Aorta (tissue), 5 donors: Measurements from ENCODE around the gene DUSP7. TPM values are rescaled to one million over a fixed set of nuclear protein-coding genes. Genes with fewer than 3 reads are reported as not detected.
A peak's percentile ranks its signal among the peaks of the same experiment; 100 is the strongest.

ENCODE experiments used
- ATAC-seq: fragments of 200-7000 bp; cut with Tn5 transposase; one replicate; pipeline ENCODE4 v1.9.1; 2022; ENCODE audit warnings: moderate library complexity; ENCODE audit not compliant: low FRiP score
- DNase-seq, 2 donors: peaks; one replicate each; pipeline ENCODE4 v3.0.0-alpha.2; 2020
- H3K27ac ChIP-seq, 2 donors: one replicate each; pipeline ENCODE4 v1.5.1; 2013; ENCODE audit warnings: low read length in 2 of 2, mild to moderate bottlenecking in 2 of 2, moderate library complexity in 2 of 2, control low read depth in 1 of 2, inconsistent platforms in 1 of 2, low read depth in 1 of 2
- H3K27me3 ChIP-seq, 2 donors: one replicate each; pipeline ENCODE4 v1.6.1; 2013; ENCODE audit warnings: control low read depth in 1 of 2, low read length in 1 of 2, mild to moderate bottlenecking in 1 of 2, moderate library complexity in 1 of 2; ENCODE audit not compliant: insufficient read depth in 2 of 2, control insufficient read depth in 1 of 2
- H3K36me3 ChIP-seq, 2 donors: one replicate each; pipeline ENCODE4 v1.6.1; 2013; ENCODE audit warnings: control low read depth in 1 of 2, low read length in 1 of 2, mild to moderate bottlenecking in 1 of 2; ENCODE audit not compliant: insufficient read depth in 2 of 2, control insufficient read depth in 1 of 2
- H3K4me1 ChIP-seq, 2 donors: one replicate each; pipeline ENCODE4 v1.6.1; 2013; ENCODE audit warnings: low read length in 2 of 2, control low read depth in 1 of 2, mild to moderate bottlenecking in 1 of 2, moderate library complexity in 1 of 2; ENCODE audit not compliant: insufficient read depth in 2 of 2, control insufficient read depth in 1 of 2
- H3K4me3 ChIP-seq, 2 donors: one replicate each; pipeline ENCODE4 v1.5.1; 2013; ENCODE audit warnings: low read length in 2 of 2, control low read depth in 1 of 2, mild to moderate bottlenecking in 1 of 2
- H3K9me3 ChIP-seq: one replicate; pipeline ENCODE4 v1.6.1; 2013; ENCODE audit warnings: mild to moderate bottlenecking, low read length; ENCODE audit not compliant: control insufficient read depth
- WGBS, 2 donors: extraction: QIAGEN DNeasy Blood & Tissue Kit; methylation state at CpG; one replicate each; pipeline ENCODE4 v1.1.7; 2013; 5-methylcytosine and 5-hydroxymethylcytosine counted together
- intact Hi-C, 2 donors: fragments of 100-400 bp; cut with DNase I; formaldehyde crosslinking; loops; one replicate each; pipeline versions ENCODE4 v1.14.2 to v1.15.0; 2022
- polyA plus RNA-seq, 2 donors: library from polyadenylated mRNA; stranded (reverse); fragments of 200-250 nt; gene quantifications; one replicate each; pipeline ENCODE4 v1.2.3, GENCODE V29; 2013
- total RNA-seq, 2 donors: library from RNA; stranded (reverse); fragmentation: NEBNext Ultra II Directional; extraction: Animal tissue kit (Norgen Biotek cat#: 25700); gene quantifications; one replicate each; pipeline ENCODE4 v1.2.1, GENCODE V29; 2021
- donor health status: healthy with polysubstance abuse.
- donor health status: Bipolar disorder and iron deficiency.
- donor health status: DM: no; HTN: no; CAD: no.
- donor health status: DM: no; HTN: no; CAD: no.
- donor health status: DM: yes; HTN: yes; CAD: no.

DUSP7 gene
- total and polyA plus RNA-seq, 4 donors: 8.8 to 54.1 (median 25.6) TPM

- DNase-seq (peak; percentile 19 to 62), ATAC-seq (no peak)
- Histone ChIP-seq H3K27ac (no peak overlapping the region), H3K9me3 (no peaks in the 10 kb centered on the region), H3K27me3 (no peaks in the 10 kb centered on the region), H3K36me3 (no peaks in the 10 kb centered on the region), H3K4me1 (no peaks in the 10 kb centered on the region), H3K4me3 (no peak overlapping the region)
- WGBS, 2 donors: 91 to 98% methylated on average over 5 of the region's 5 CpGs
- intact Hi-C loops: no loop called here
Observed at GRCh38 chr3:52083556-52084087, 27.3 kb upstream of the DUSP7 start.

DNA sequence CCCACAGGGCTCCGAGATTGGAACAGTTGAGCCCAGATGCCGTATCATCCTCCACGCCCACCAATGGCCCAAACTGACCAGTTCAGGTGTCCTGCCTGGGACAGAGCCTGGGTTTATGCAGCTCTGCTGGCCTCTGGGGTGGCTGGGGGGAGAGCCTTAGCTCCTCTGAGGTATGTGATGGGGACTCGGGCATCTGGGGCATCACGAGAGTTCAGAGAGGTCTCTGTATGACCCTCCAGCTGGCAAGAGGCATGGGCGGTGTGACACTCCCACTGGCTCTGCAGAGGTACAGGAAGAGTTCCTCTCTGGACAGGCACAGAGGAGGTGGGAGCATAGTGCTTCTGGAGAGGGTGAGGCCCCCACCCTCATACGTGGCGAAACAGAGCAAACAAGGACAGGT is 26.6 kb upstream of the DUSP7 start:
- H3K27ac ChIP-seq: no peak overlapping the region
- H3K36me3 ChIP-seq: no peaks in the 10 kb centered on the region
- WGBS, 2 donors: 94 to 96% methylated on average over 8 of the region's 8 CpGs
- no peaks in the 10 kb centered on the region for H3K27me3 ChIP-seq
- no peak overlapping the region for H3K4me3 ChIP-seq
- ATAC-seq (no peak), DNase-seq (peak in 1 of 2 donors; percentile 51)
- H3K9me3 ChIP-seq: no peaks in the 10 kb centered on the region
- intact Hi-C loops: no loop called here
- no peaks in the 10 kb centered on the region for H3K4me1 ChIP-seq

- DNase-seq (peak; percentile 35 to 46), ATAC-seq (no peak)
- Histone ChIP-seq H3K27me3 (no peaks in the 10 kb centered on the region), H3K9me3 (no peaks in the 10 kb centered on the region), H3K27ac (no peak overlapping the region), H3K4me3 (no peak overlapping the region), H3K36me3 (no peaks in the 10 kb centered on the region), H3K4me1 (no peaks in the 10 kb centered on the region)
- intact Hi-C loops: no loop called here
- 93% methylated on average over 21 of the region's 21 CpGs for WGBS, 2 donors
Observed at GRCh38 chr3:52080830-52081719, 24.7 kb upstream of the DUSP7 start.

- no peaks in the 10 kb centered on the region for H3K9me3 ChIP-seq
- 91 to 96% methylated on average over 5 of the region's 5 CpGs for WGBS, 2 donors
- H3K4me3 ChIP-seq: no peak overlapping the region
- no peaks in the 10 kb centered on the region for H3K36me3 ChIP-seq
- intact Hi-C loops: no loop called here
- no peaks in the 10 kb centered on the region for H3K27me3 ChIP-seq
- ATAC-seq (no peak), DNase-seq (peak in 1 of 2 donors; percentile 38)
- no peaks in the 10 kb centered on the region for H3K4me1 ChIP-seq
- H3K27ac ChIP-seq: no peak overlapping the region
Observed at GRCh38 chr3:52079958-52080357, 23.6 kb upstream of the DUSP7 start.

DNA sequence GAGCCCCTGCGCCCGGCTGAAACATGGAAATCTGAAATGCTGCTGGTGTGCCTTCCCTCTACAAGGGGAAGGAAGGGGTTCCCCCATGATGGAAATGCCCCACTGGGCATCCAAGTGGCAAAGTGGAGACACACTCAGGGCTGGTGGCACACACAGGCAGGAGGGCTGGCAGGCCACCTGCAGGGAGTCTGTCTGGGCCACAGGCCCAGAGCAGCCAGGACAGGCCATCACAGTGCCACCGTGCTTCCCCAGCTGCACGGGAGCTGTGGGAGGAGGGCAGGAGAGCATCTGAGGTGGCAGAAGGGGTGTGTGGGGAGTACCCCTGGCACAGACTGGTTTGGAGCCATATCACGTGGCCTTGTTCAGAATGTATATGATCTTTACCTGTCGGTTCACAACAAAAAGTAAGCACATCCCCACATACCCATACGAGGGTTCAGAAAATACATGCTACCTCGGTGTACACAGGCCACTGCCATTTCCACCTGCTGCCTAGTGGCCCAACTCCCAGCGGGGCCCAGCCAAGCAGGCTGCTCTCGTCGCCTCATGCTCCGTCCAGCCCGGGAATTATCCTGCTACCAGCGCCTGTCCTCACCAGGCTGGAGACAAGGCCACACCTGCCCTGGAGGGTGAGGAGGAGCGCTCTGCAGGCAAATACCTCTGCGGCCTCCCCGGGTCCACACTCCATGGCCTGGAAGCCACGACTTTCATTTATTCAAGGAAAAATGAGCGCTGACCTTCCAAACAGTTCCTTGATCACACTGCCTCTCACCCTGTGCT is 22.6 kb upstream of the DUSP7 start:
- DNase-seq: peak in 1 of 2 donors; percentile 51
- Histone ChIP-seq H3K9me3 (no peaks in the 10 kb centered on the region), H3K27ac (no peak overlapping the region), H3K27me3 (no peaks in the 10 kb centered on the region), H3K4me3 (no peak overlapping the region), H3K4me1 (no peaks in the 10 kb centered on the region), H3K36me3 (no peaks in the 10 kb centered on the region)
- intact Hi-C loops: no loop called here
- ATAC-seq: no peak
- 91 to 95% methylated on average over 19 of the region's 19 CpGs for WGBS, 2 donors

DNA sequence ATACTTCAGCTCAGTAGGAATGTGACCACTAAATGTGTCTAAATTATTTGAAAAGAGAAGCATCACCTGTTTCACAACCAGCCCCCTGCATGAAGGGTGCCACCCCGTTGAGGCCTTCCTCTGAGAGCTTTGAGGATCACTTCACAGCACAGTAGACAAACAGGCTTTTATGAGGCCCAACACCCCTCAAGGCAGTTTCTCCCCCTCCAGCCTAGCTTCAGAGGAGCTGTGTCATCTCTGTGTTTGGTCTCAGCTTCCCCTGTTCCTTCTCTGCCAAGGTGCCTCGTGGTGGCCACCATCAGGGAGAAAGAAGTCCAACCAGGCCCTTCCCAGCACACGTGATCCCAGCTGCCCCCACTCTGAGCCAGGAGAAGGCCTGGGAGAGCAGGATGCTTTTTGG is 21.6 kb upstream of the DUSP7 start:
- intact Hi-C loops: no loop called here
- Histone ChIP-seq H3K27me3 (no peaks in the 10 kb centered on the region), H3K4me3 (no peak overlapping the region), H3K36me3 (no peaks in the 10 kb centered on the region), H3K4me1 (no peaks in the 10 kb centered on the region), H3K9me3 (no peaks in the 10 kb centered on the region), H3K27ac (peak overlapping the region in 1 of 2 donors; percentile 76)
- 31 to 37% methylated on average over 3 of the region's 3 CpGs for WGBS, 2 donors
- DNase-seq: no peak
- no peak for ATAC-seq

DNA sequence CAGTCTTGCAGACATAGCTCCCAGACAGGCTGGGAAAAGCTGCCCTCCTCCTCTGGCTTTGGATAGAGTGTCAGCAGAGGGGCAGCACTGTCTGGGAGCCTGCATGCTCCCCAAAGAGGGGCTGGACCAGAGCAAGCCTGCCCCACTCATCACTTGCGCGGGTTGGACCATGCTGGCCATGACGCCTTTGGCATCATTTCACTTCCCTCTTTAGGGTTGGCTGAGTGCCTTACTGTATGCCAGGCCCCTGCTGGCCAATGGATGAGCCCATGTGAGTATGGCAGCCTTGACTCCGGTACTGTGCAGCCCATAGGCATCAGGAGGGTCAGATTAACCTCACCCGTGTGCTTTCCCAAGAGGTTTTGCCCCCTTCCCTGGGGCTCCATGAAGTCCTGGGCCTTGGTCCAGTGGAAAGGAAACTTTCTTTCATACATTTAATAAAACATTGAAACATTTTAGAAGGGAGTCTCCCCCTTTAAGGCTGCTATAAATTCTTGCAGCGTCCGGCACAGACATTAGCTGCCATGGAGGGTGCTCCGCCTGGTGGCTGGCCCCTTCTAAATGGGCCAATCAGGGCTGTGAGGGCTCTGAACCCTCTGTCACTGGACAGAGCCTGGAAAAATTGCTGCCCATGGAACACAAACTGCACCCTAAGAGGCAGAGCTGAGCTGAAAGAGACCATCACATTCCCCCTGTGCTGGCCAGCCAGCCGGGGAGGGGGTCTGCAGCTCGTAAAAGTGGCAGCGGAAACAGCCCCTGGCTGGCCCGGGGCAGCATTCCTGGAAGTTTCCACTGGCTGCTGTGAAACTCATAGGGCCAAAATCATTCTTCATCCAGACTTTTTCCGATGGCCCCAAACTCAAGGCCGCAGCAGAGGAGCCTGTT is 20.8 kb upstream of the DUSP7 start:
- H3K9me3 ChIP-seq: no peaks in the 10 kb centered on the region
- WGBS, 2 donors: 18 to 21% methylated on average over 14 of the region's 14 CpGs
- no peaks in the 10 kb centered on the region for H3K36me3 ChIP-seq
- intact Hi-C loops: no loop called here
- no peaks in the 10 kb centered on the region for H3K27me3 ChIP-seq
- ATAC-seq (peak; percentile 45), DNase-seq (no peak)
- peak overlapping the region in 1 of 2 donors; percentile 76 for H3K27ac ChIP-seq
- H3K4me3 ChIP-seq: no peak overlapping the region
- H3K4me1 ChIP-seq: no peaks in the 10 kb centered on the region

DNA sequence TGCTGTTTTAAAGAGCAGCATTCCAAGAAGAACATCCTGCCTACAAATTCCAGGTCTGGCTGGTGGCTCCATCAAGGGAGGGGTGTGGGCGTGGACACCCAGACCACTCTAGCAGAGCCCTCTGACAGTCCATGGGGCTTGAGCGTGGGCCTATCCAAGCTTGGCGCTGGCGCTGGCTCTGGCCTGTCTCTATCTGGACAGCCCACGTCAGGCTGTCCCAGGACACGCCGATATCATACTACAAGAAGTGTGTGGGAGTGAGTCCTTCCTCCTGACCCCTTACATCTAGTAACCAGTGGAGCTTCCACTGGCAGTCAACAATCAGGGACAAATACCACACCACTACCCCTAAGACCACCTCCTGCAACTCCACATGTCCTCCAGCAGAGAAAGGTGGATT is 17.1 kb upstream of the DUSP7 start:
- 92 to 97% methylated on average over 7 of the region's 7 CpGs for WGBS, 2 donors
- H3K4me3 ChIP-seq: no peak overlapping the region
- intact Hi-C loops: no loop called here

More for the DNA sequence above, 17.1 kb upstream of the DUSP7 start:
- H3K27me3 ChIP-seq: no peaks in the 10 kb centered on the region
- H3K4me1 ChIP-seq: no peaks in the 10 kb centered on the region
- H3K9me3 ChIP-seq: no peaks in the 10 kb centered on the region
- no peak for ATAC-seq
- H3K36me3 ChIP-seq: no peaks in the 10 kb centered on the region
- DNase-seq: no peak
- no peak overlapping the region for H3K27ac ChIP-seq
